ENCODE results near the gene SKIDA1. TPM values are rescaled to one million over a fixed set of nuclear protein-coding genes. Genes with fewer than 3 reads are reported as not detected.
A peak's percentile ranks its signal among the peaks of the same experiment; 100 is the strongest.

Gene SKIDA1
- total RNA-seq, 1 experiment from 2014 or later = 1.8 TPM

DNA sequence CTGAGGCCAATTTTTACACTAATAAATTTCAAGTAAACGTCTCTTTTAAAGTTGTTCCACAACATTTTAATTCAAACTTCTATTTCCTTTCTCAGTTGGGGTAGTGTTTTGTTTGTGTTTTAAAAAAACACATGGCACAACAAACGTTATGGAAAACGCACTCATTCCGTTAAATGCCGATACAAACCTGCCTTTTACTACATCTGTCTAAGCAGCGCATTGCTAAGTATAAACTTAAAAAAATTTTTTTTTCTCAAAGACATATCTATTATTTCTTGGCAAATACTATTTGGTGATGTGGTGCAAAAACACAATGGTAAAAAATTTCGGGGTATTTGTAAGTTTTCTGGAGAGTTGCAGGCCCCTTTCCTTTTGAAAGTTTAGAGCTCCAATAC lies 1.4 kb downstream of the SKIDA1 start:
- Histone ChIP-seq H3K4me3 (peak overlapping the region; percentile 70), H3K4me1 (peaks cover 10% of the 10 kb centered on the region), H3K9me3 (replicated peaks) (no peaks in the 10 kb centered on the region), H3K27me3 (no peaks in the 10 kb centered on the region), H3K27ac (peak overlapping the region; percentile 99), H3K36me3 (no peaks in the 10 kb centered on the region)
- no peak for DNase-seq

GRCh38 chr10:21523557-21524008 lies 1.9 kb downstream of the SKIDA1 start:
- DNase-seq = peak; percentile 64 to 74
- H3K4me1 ChIP-seq = peaks cover 9% of the 10 kb centered on the region
- peak overlapping the region; percentile 99 for H3K27ac ChIP-seq
- peak overlapping the region; percentile 70 for H3K4me3 ChIP-seq
- H3K36me3 ChIP-seq = no peaks in the 10 kb centered on the region
- H3K27me3 ChIP-seq = no peaks in the 10 kb centered on the region
- H3K9me3 ChIP-seq (replicated peaks) = no peaks in the 10 kb centered on the region

- Histone ChIP-seq H3K9me3 (replicated peaks) (no peaks in the 10 kb centered on the region), H3K4me1 (peaks cover 9% of the 10 kb centered on the region), H3K4me3 (no peak overlapping the region), H3K27me3 (no peaks in the 10 kb centered on the region), H3K36me3 (no peaks in the 10 kb centered on the region), H3K27ac (peak overlapping the region; percentile 99)
- DNase-seq = no peak
Observed at GRCh38 chr10:21522631-21523406, 2.7 kb downstream of the SKIDA1 start.

GRCh38 chr10:21521751-21522533 lies 3.5 kb downstream of the SKIDA1 start:
- no peaks in the 10 kb centered on the region for H3K27me3 ChIP-seq
- H3K27ac ChIP-seq = no peak overlapping the region
- H3K4me3 ChIP-seq = no peak overlapping the region
- no peaks in the 10 kb centered on the region for H3K36me3 ChIP-seq
- H3K4me1 ChIP-seq = peaks cover 9% of the 10 kb centered on the region
- no peak for DNase-seq
- no peaks in the 10 kb centered on the region for H3K9me3 ChIP-seq (replicated peaks)

- Histone ChIP-seq H3K4me1 (peaks cover 9% of the 10 kb centered on the region), H3K27me3 (no peaks in the 10 kb centered on the region), H3K9me3 (replicated peaks) (no peaks in the 10 kb centered on the region), H3K27ac (no peak overlapping the region), H3K4me3 (no peak overlapping the region), H3K36me3 (no peaks in the 10 kb centered on the region)
- DNase-seq = no peak
Observed at GRCh38 chr10:21520949-21521348, 4.5 kb downstream of the SKIDA1 start.

- Histone ChIP-seq H3K27me3 (no peaks in the 10 kb centered on the region), H3K4me3 (no peak overlapping the region), H3K27ac (no peak overlapping the region), H3K9me3 (replicated peaks) (no peaks in the 10 kb centered on the region), H3K4me1 (peaks cover 9% of the 10 kb centered on the region), H3K36me3 (no peaks in the 10 kb centered on the region)
- no peak for DNase-seq
Observed at GRCh38 chr10:21520509-21520908, 5.0 kb downstream of the SKIDA1 start.

GRCh38 chr10:21519941-21520436 lies 5.5 kb downstream of the SKIDA1 start:
- H3K4me1 ChIP-seq = peaks cover 9% of the 10 kb centered on the region
- H3K4me3 ChIP-seq = peak overlapping the region; percentile 67
- H3K36me3 ChIP-seq = no peaks in the 10 kb centered on the region
- no peaks in the 10 kb centered on the region for H3K27me3 ChIP-seq
- H3K27ac ChIP-seq = peak overlapping the region; percentile 25; the same call in 1 of the 2 replicates
- no peaks in the 10 kb centered on the region for H3K9me3 ChIP-seq (replicated peaks)
- DNase-seq = peak in 1 of 2 experiments; percentile 31

GRCh38 chr10:21519397-21519933 lies 6.0 kb downstream of the SKIDA1 start:
- Histone ChIP-seq H3K4me3 (peak overlapping the region; percentile 67), H3K27ac (no peak overlapping the region; the same call in 1 of the 2 replicates), H3K27me3 (no peaks in the 10 kb centered on the region), H3K9me3 (replicated peaks) (no peaks in the 10 kb centered on the region), H3K4me1 (peaks cover 9% of the 10 kb centered on the region), H3K36me3 (no peaks in the 10 kb centered on the region)
- DNase-seq = no peak

GRCh38 chr10:21518641-21519396 lies 6.7 kb downstream of the SKIDA1 start:
- Histone ChIP-seq H3K36me3 (no peaks in the 10 kb centered on the region), H3K27ac (no peak overlapping the region; the same call in 1 of the 2 replicates), H3K4me3 (peak overlapping the region; percentile 67), H3K4me1 (peaks cover 9% of the 10 kb centered on the region), H3K27me3 (no peaks in the 10 kb centered on the region), H3K9me3 (replicated peaks) (no peaks in the 10 kb centered on the region)
- peak in 1 of 2 experiments; percentile 44 for DNase-seq

- peak overlapping the region; percentile 67 for H3K4me3 ChIP-seq
- peak overlapping the region; percentile 9; the same call in 1 of the 2 replicates for H3K27ac ChIP-seq
- no peaks in the 10 kb centered on the region for H3K27me3 ChIP-seq
- peak in 1 of 2 experiments; percentile 31 for DNase-seq
- H3K9me3 ChIP-seq (replicated peaks) = no peaks in the 10 kb centered on the region
- H3K36me3 ChIP-seq = no peaks in the 10 kb centered on the region
- H3K4me1 ChIP-seq = peaks cover 6% of the 10 kb centered on the region
Observed at GRCh38 chr10:21518149-21518640, 7.3 kb downstream of the SKIDA1 start.

DNA sequence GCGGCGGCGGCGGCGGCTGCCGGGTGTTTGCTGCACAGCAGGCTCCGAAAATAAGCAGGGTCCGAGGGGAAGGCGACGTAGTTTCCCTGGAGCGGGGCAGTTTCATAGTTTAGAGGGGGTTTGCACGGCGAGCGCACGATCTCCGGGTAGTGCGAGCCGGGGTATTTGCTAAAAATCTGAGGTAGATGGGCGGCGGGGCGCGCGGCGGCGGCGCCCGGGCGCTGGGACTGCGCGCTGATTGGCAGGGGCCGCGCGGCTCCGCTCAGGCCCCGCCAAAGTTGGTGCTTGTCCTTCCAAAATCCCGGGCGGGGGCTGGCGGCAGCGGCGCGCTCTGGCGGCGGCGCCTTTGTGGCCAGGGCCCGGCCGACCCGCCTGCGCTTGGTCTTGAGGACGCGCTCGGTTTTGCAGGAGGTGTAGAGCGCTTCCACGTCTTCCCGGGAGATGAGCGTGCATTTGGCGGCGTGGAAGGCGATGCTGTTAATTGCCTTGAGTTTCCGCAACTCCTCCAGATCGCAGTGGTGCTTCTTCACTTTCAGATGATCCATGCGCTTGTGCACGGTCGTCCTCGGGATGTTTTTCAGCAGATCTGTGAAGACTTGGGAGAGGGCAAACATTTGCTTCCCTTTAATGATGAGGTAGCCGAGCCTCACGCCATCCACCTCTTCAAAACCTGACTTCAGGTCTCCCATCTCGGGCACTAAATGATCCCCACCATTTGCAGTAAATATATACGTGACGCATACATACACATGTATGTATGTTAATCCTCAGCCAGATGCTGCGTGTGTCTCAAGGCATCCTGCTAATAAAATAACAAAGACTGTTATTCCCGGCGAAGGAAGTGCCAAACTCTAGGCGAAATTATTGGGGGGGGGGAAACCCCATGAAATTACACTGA lies 8.1 kb downstream of the SKIDA1 start:
- peak overlapping the region; percentile 9; the same call in 1 of the 2 replicates for H3K27ac ChIP-seq

DNA sequence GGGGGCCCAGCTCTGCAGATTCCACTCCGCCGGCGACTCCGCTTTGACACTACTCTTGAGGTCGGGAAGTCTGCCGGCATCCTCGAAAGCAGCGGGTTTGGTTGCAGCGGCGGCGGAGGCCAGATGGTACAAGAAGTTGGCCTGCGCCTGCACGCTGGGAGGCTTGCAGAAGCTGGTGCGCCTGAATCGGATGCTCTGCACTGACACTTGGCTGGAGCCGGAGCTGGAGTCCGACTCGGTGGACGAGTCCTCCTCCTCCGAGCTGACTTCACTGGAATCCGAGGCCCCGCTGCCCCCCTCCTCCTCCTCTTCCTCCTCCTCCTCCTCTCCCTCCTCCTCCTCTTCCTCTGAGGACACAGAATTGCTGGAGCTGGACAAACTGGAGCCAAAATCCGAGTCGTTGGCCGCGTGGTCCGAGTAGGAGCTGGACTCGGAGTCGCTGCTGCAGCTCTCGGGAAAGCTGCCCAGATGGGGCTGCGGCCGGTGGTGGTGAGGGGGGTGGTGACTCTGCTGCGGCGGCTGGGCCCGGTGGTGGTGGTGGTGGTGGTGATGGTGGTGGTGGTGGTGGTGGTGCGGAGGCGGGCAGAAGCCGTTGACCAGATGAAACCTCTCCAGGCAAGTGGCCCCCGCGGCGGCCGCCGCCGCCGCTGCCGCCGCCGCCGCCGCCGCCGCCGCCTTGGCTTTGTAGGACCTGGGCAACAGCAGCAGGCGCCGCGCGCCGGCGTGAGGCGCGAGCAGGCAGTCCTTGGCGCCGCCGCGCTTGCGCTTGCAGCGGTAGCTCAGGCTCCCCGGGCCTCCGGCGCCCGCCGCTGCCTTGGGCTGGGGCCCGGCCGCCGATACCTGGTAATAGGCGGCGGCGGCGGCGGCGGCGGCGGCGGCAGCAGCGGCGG lies 9.0 kb downstream of the SKIDA1 start:
- Histone ChIP-seq H3K27me3 (no peaks in the 10 kb centered on the region), H3K4me1 (no peaks in the 10 kb centered on the region), H3K27ac (no peak overlapping the region; the same call in 1 of the 2 replicates), H3K9me3 (replicated peaks) (no peaks in the 10 kb centered on the region), H3K4me3 (peak overlapping the region; percentile 67), H3K36me3 (no peaks in the 10 kb centered on the region)
- peak; percentile 67 to 75 for DNase-seq

More for the DNA sequence above, 8.1 kb downstream of the SKIDA1 start:
- Histone ChIP-seq H3K36me3 (no peaks in the 10 kb centered on the region), H3K4me3 (peak overlapping the region; percentile 67), H3K27me3 (no peaks in the 10 kb centered on the region), H3K9me3 (replicated peaks) (no peaks in the 10 kb centered on the region), H3K4me1 (no peaks in the 10 kb centered on the region)
- DNase-seq = peak; percentile 69 to 77
